NCI-H2171 treated with DMSO at 0.1 percent for 48 hours (cell line): Measurements from ENCODE around the gene DEPDC7.

Experiments
- DNase-seq: peaks from one replicate; lab custom pipeline; 2025; lab: John Stamatoyannopoulos, UW

DEPDC7 gene

DNA sequence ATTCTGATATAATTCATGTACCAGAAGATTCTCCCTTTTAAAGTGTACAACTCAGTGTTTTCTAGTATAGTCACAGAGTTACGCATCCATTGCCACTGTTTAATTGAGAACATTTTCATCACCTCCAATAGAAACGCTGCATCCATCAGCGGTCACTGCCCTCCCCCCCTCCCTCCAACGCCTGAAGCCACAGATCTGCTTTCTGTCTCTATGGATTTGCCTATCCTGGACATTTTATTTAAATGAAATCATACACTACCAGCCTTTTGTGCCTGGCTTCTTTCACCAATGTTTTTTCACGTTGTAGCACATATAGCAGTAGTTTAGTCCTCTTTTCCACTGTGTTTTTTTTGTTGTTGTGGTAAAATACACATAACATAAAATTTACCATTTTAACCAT lies 46.5 kb downstream of the DEPDC7 start:
- no peak for DNase-seq

DNA sequence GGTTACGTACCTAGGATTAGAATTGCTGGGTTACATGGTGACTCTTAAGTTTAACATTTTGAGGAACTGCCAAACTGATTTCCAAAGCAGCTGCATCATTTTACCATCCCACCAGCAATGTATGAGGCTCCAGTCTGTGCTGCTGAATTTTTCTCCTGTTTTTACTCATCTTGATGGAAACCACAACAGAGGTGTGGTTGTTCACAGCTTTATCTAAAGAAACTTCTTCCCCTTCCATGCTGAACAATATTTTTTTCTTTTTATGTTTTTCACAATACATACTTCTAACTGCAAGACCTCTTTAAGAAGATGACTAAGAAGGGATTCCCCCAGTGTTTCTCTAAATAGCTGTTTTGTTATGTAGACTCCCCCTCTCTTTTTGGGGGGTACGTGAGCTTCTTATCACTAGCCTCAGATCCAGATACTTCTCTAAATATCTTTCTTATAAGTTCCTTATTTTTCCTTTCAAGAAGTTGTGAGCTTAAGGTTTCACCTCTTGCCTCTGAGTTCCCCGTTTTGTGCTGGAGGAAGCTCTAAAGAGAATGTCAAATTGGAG lies 47.7 kb downstream of the DEPDC7 start:
- DNase-seq, result no peak

DNA sequence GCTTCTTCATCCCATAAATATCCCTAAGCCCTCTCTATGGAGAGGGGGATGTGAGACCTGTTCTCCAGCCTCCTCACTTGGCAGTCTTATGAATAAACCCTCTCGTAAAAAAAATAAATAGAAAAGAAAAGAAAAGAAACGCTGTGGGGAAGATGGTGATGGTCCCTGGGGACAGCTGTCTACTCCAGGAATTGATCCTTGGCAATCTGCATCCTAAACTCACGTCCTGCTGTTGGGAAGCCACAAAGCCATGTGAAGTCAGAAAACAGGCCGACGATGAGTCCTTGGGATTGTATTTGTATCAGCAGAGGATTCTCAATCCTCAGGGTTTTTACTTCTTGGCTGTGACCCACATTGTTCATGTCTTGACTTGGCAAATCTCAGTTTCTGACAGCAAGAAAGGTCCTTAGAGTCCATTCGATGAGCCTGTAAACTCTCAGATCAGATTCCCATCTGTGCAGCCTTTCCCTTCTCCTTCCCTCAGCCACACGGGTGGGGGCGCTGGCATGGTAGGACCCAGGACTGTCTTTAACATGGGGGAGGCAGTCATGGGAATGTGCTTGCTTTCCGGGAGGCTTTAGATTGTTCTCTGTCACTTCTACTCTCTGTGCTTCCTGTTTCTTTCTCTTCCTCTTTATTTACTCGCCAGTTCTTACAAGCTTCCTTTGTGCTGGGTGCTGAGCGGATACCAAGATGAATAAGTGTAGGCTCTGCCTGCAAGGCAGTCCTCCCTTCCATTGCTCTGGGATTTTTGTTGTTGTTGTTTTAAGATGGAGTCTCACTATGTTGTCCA lies 48.6 kb downstream of the DEPDC7 start:
- no peak for DNase-seq

DNA sequence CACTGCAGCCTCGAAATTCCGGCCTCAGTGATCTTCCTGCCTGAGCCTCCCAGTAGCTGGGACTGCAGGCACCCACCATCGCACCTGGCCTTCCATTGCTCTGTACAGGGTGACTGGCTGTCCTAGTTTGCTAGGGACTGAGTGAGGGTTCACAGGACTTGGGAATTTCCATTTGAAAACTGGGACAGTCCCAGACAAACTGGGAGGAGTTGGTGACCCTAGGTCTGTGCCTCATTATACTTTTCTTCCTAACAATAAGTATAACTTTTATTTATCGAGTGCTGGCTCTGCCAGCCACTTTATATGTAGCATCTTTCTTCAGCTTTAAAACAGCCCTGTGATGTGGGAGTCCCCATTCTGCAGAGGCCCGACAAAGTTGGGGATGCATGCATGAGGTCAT lies 49.2 kb downstream of the DEPDC7 start:
- no peak for DNase-seq

DNA sequence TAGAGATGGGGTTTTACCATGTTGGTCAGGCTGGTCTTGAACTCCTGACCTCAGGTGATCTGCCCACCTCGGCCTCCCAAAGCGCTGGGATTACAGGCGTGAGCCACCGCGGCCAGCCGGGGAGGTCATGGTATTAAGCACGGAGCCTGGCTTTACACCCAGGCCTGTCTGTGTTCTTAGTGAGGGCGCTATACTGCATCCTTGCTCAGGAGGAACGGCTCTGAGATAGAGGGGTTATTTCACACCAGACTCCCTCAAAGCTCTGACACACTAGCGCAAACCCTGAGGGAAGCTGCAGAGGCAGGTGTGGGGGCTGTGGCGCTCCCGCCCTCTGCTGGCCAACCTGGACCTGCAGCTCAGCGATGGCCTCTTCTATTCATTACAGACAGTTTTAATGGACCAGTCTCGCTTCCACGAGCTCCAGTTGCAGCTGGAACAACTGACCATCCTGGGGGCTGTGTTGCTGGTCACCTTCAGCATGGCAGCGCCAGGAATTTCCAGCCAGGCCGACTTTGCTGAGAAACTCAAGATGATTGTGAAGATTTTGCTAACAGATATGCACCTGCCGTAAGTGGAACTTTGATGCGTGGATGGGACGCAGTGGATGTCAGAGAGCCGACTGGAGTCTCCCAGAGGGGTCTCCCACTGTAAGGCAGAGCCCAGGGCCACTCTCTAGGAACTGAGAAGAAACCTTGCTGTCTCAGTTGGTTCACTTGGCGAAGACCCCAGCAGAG lies 49.9 kb downstream of the DEPDC7 start:
- DNase-seq, result peak; percentile 71

DNA sequence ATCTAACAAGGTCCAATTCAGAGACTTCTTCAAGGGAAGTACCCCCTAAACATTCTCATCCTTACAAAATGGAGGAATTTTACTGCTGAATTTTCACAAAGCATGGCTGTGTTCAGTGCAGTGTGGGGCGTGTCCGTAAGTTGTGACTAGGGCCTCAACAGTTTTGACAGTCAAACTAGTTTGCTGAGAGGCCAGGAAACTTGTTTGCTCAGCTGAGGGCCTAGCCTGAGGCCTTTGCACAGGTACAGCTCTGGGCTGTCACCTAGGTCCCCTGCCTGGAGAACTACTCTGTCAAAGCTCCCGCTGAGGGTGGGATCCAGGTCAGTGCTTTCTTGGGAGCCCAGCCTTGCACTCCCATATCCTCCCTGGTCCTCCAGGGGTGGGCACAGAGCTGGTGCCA lies 51.6 kb downstream of the DEPDC7 start:
- no peak for DNase-seq

DNA sequence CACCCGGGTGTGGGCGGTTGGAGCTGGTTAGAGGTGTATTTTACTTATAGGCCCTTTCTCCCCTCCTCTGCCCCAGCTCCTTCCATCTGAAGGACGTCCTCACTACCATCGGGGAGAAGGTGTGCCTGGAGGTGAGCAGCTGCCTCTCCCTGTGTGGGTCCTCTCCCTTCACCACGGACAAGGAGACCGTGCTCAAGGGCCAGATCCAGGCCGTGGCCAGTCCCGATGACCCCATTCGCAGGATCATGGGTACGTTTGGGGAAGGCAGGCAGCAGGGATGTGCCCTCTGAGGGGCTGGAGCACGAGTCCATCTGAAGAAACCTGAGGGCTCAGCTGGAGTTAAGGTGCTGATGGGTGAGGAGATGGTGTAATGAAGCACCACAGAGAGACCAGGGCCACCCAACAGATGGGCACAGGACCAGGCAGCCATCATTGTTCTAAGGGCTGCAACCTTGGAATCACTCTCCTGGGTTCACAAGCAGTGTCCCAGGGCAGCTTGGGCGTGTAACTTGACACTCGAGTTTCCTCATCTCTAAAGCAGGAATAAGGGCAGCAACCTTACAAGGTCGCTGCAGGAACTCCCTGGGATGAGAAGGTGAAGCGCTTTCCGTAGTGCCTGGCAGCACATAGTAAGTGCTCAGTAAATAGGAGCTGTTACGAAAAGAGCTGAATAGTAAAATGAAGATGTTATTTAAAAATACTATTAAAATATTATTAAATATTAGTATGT lies 53.1 kb downstream of the DEPDC7 start:
- no peak for DNase-seq

DNA sequence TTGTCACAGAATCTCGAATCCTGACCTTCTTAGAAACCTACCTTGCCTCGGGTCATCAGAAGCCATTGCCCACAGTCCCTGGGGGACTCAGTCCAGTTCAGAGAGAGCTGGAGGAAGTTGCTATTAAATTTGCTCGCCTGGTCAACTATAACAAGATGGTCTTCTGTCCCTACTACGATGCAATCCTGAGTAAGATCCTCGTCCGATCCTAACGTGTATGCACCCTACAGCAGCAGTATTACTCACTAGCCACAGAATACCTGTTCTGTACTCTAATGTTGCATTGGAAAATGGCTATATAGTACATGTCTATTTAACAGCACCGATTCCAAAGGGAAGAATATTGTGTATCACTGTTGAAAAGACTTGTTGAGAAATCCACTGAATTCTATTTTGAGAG lies 56.8 kb downstream of the DEPDC7 start:
- no peak for DNase-seq
